Measurements from ENCODE around the gene NUDT16L1. TPM values are rescaled to one million over a fixed set of nuclear protein-coding genes. Genes with fewer than 3 reads are reported as not detected.
"Not testable (repeated sequence)": the region's sequence is repeated elsewhere in the genome, so short reads cannot be mapped to it uniquely, and the experiment has no call there.

Gene NUDT16L1
- total RNA-seq, 1 donor from 2014 or later: 28.9 TPM

- Mint-ChIP-seq H3K27ac (ENCODE audit: unreplicated experiment) (no peak overlapping the region), H3K27me3 (ENCODE audit: unreplicated experiment) (no peaks in the 10 kb centered on the region), H3K36me3 (ENCODE audit: unreplicated experiment) (peaks cover 28% of the 10 kb centered on the region), H3K4me1 (ENCODE audit: unreplicated experiment) (no peaks in the 10 kb centered on the region), H3K9me3 (ENCODE audit: unreplicated experiment) (no peaks in the 10 kb centered on the region), H3K4me3 (ENCODE audit: unreplicated experiment) (no peak overlapping the region)
- no peak for DNase-seq (ENCODE audit: extremely low spot score, unreplicated experiment)
- no peak for TF ChIP-seq CTCF (IDR thresholded peaks at IDR 0.05)
Measured at GRCh38 chr16:4649744-4650442, 43.5 kb upstream of the NUDT16L1 start.

- not testable (repeated sequence) for H3K27ac Mint-ChIP-seq (ENCODE audit: unreplicated experiment); H3K9me3 Mint-ChIP-seq (ENCODE audit: unreplicated experiment); H3K4me1 Mint-ChIP-seq (ENCODE audit: unreplicated experiment); H3K4me3 Mint-ChIP-seq (ENCODE audit: unreplicated experiment); H3K27me3 Mint-ChIP-seq (ENCODE audit: unreplicated experiment)
- DNase-seq (ENCODE audit: extremely low spot score, unreplicated experiment): peak; percentile 89
- TF ChIP-seq CTCF (IDR thresholded peaks at IDR 0.05): peak; percentile 74
- H3K36me3 Mint-ChIP-seq (ENCODE audit: unreplicated experiment): peaks cover 25% of the 10 kb centered on the region
Measured at GRCh38 chr16:4650443-4651074, 42.8 kb upstream of the NUDT16L1 start.

GRCh38 chr16:4651827-4652226 is 41.5 kb upstream of the NUDT16L1 start:
- DNase-seq (ENCODE audit: extremely low spot score, unreplicated experiment): no peak
- no peaks in the 10 kb centered on the region for H3K9me3 Mint-ChIP-seq (ENCODE audit: unreplicated experiment)
- H3K4me1 Mint-ChIP-seq (ENCODE audit: unreplicated experiment): no peaks in the 10 kb centered on the region
- H3K4me3 Mint-ChIP-seq (ENCODE audit: unreplicated experiment): no peak overlapping the region
- H3K27me3 Mint-ChIP-seq (ENCODE audit: unreplicated experiment): no peaks in the 10 kb centered on the region
- peaks cover 28% of the 10 kb centered on the region for H3K36me3 Mint-ChIP-seq (ENCODE audit: unreplicated experiment)
- TF ChIP-seq CTCF (IDR thresholded peaks at IDR 0.05): no peak
- no peak overlapping the region for H3K27ac Mint-ChIP-seq (ENCODE audit: unreplicated experiment)

- Mint-ChIP-seq H3K4me3 (ENCODE audit: unreplicated experiment) (no peak overlapping the region), H3K27me3 (ENCODE audit: unreplicated experiment) (no peaks in the 10 kb centered on the region), H3K9me3 (ENCODE audit: unreplicated experiment) (no peaks in the 10 kb centered on the region), H3K27ac (ENCODE audit: unreplicated experiment) (no peak overlapping the region), H3K36me3 (ENCODE audit: unreplicated experiment) (peaks cover 28% of the 10 kb centered on the region), H3K4me1 (ENCODE audit: unreplicated experiment) (no peaks in the 10 kb centered on the region)
- DNase-seq (ENCODE audit: extremely low spot score, unreplicated experiment): no peak
- TF ChIP-seq CTCF (IDR thresholded peaks at IDR 0.05): no peak
Measured at GRCh38 chr16:4652561-4652960, 40.8 kb upstream of the NUDT16L1 start.

Data from osteocyte (in vitro differentiated cells).